ENCODE data around the gene CEP126.

CEP126 gene

GRCh38 chr11:102010776-102011494 lies 96.1 kb downstream of the CEP126 start:
- no peak for DNase-seq

- no peak for DNase-seq
Measured at GRCh38 chr11:102012946-102013345, 98.1 kb downstream of the CEP126 start.

GRCh38 chr11:102014756-102015155 lies 99.9 kb downstream of the CEP126 start:
- DNase-seq, result no peak

- no peak for DNase-seq
Measured at GRCh38 chr11:102017026-102017425, 102.2 kb downstream of the CEP126 start.

- no peak for DNase-seq
Measured at GRCh38 chr11:102026217-102026616, 111.4 kb downstream of the CEP126 start.

- DNase-seq, result no peak
Measured at GRCh38 chr11:102026959-102027358, 112.1 kb downstream of the CEP126 start.

- no peak for DNase-seq
Measured at GRCh38 chr11:102036757-102037156, 121.9 kb downstream of the CEP126 start.

GRCh38 chr11:102046841-102047240 lies 132.0 kb downstream of the CEP126 start:
- no peak for DNase-seq

GRCh38 chr11:102047305-102047924 lies 132.6 kb downstream of the CEP126 start, which contains the start of gene CFAP300:
Gene CFAP300, plus strand, starts transcription at chr11:102047437. Its CDS starts 34 bp downstream, at chr11:102047471.
- DNase-seq, result no peak
